SK-N-SH treated with all-trans-retinoic acid at 6 μM for 48 hours (cell line): ENCODE results near the gene PRF1.

Source experiments
- BACH2 ChIP-seq: fragments of 250-450 bp; sonication (Bioruptor Pico); IDR thresholded peaks from 2 replicates; pipeline ENCODE4 v1.9.0; 2021; ENCODE audit warnings: mild to moderate bottlenecking, borderline replicate concordance
- PATZ1 ChIP-seq: fragments of 250-450 bp; sonication (Bioruptor Pico); IDR thresholded peaks from 2 replicates; pipeline ENCODE4 v1.8.0; 2020; ENCODE audit warnings: mild to moderate bottlenecking, moderate library complexity, borderline replicate concordance
- PPARA ChIP-seq: fragments of 250-450 bp; sonication (Bioruptor Pico); IDR thresholded peaks from 2 replicates; pipeline ENCODE4 v1.5.0; 2020; ENCODE audit warnings: mild to moderate bottlenecking, borderline replicate concordance
- ZC3H10 ChIP-seq: fragments of 250-450 bp; sonication (Bioruptor Pico); IDR thresholded peaks from 2 replicates; pipeline ENCODE4 v1.5.1; 2021; ENCODE audit warnings: mild to moderate bottlenecking, moderate library complexity
- ZFP30 ChIP-seq: fragments of 450-650 bp; formaldehyde crosslinking; IDR thresholded peaks from 2 replicates; pipeline ENCODE4 v1.5.0; 2022; ENCODE audit warnings: mild to moderate bottlenecking, moderate library complexity

GRCh38 chr10:70561558-70561957 is 41.0 kb downstream of the PRF1 start:
- no peak for TF ChIP-seq ZFP30
- no peak for TF ChIP-seq ZC3H10 (CRISPR knock-in tag)
- TF ChIP-seq PPARA (CRISPR knock-in tag), result no peak
- TF ChIP-seq PATZ1 (CRISPR knock-in tag), result no peak
- TF ChIP-seq BACH2, result no peak
